GM18951 (cell line): Measurements from ENCODE around the gene EHMT1.
"Not testable (repeated sequence)": the region's sequence is repeated elsewhere in the genome, so short reads cannot be mapped to it uniquely, and the experiment has no call there.

Experiments used
- POLR2A ChIP-seq: IDR thresholded peaks from 4 replicates; pipeline ENCODE4 v1.6.1; 2011; ENCODE audit warnings: mild to moderate bottlenecking; ENCODE audit not compliant: insufficient read length, insufficient read depth; ENCODE audit errors: extremely low read depth
- in situ Hi-C: fragments of 300-500 bp; cut with MboI; formaldehyde crosslinking; loops from one replicate; pipeline ENCODE4 v1.12.0; 2022; ENCODE audit warnings: low sequenced_read_pairs, mixed read lengths, inconsistent platforms; ENCODE audit not compliant: unreplicated experiment

The EHMT1 gene

DNA sequence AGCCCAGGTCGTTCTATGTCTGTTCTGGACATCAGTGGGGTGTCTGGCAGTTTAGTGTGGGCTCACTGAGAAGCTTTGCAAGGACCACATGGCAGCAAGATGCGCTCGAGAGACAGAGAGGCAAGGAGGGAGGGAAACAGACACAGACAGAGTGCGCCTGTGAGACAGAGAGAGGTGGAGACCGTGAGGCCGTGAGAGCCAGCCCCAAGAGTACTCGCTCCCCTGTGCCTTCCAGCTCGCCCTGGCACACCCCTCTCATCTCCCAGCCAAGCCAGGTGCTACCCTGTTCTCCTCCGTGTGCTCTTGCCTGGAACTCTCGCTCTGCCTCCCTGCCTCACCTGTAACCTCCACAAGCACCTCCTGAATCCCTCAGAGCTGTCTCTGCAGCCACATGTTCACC, 106.8 kb downstream of the EHMT1 start:
- no peak for TF ChIP-seq POLR2A

DNA sequence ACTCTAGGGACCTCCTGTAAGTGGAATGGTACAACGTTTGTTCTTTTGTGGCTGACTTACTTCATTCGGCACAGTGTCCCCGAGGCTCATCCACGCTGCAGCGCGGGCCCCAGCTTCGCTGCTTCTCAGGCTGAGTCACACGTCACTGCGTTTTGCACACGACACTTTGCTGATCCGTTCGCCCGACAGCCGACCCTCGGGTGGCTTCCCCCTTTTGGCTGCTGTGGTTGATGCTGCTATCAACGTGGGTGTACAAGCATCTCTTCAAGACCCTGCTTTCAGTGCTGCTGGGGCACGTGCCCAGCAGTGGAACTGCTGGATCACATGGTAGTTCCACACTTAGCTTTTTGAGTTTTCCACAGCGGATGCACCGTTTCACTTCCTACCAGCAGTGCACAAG, 107.5 kb downstream of the EHMT1 start:
- in situ Hi-C loops, result not testable (repeated sequence)

More for the DNA sequence above, 106.8 kb downstream of the EHMT1 start:
- in situ Hi-C loops, result no loop called here

DNA sequence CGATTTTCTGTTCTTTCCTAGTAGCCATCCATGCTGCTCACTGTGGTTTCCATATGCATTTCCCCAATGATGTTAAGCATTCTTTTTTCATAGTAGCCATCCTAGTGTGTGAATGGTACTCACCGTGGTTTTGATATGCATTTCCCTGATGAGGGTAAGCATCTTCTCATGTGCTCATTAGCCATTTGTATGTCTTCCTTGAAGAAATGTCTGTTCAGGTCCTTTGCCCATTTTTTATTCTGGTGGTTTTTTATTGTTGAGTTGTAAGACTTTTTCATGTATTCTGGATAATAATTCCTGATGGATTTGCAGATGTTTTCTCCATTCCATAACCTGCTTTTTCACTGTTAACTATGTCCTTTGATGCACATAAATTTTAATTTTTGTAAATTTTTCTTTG, 108.0 kb downstream of the EHMT1 start:
- no peak for TF ChIP-seq POLR2A
- in situ Hi-C loops, result no loop called here

DNA sequence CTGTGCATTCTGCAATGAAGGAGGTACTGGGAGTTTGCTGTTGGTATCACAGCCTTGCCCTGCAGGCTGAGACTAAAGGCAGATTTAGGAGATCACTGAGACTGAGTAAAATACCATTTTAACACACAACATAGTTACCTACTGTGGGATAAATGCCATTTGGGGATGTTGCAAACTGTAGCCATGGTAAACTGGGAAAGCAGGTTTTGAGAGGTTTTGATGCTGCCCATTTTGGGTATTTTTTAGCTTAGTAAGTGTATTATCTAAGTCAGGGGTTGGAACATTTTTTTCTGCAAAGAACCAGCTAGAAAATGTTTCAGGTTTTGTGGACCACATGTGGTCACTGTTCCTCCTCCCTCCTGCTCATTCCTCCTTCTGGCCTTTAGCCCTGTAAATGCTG, 108.9 kb downstream of the EHMT1 start:
- TF ChIP-seq POLR2A, result no peak
- in situ Hi-C loops, result no loop called here

DNA sequence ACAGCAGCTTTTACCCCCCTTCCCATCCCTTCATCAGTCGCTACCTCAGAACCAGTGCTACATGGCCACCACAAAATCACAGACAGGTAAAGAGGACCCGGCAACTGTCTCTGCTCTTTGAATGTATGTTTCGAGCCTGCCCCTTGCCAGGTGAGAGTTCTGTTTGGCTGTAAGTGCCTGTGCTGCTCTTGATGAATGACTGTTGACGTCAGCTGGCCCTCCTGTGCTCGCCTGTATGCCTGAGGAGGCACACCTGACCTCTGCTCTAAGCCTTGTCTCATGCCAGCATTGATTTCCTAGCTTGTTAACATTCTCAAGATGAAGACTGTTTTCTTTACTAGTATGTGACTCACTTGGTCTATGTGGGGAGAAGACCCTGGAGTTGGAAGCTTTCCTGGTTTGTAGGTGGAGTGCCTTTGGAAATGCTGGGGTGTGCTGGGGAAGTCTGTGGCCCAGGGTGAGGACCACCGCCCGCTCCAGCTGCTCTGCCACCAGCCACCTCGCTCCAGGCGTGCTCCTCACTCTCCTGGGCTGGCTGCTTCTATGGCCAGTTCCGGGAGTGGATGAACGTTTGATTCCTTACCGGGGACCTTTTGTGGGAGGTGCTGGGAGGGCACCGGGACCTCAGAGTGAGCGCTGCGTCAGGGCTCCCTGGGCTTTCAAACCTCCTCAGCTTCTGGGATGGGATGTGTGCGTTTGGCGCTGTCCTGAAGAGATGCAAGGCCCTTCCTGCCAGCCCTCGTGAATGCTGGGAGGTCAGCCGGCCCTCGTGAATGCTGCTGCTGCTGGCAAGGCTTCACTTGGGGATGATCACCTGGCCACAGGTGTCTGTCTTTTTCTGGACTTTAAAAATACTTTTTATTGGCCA, 109.9 kb downstream of the EHMT1 start:
- TF ChIP-seq POLR2A, result no peak

DNA sequence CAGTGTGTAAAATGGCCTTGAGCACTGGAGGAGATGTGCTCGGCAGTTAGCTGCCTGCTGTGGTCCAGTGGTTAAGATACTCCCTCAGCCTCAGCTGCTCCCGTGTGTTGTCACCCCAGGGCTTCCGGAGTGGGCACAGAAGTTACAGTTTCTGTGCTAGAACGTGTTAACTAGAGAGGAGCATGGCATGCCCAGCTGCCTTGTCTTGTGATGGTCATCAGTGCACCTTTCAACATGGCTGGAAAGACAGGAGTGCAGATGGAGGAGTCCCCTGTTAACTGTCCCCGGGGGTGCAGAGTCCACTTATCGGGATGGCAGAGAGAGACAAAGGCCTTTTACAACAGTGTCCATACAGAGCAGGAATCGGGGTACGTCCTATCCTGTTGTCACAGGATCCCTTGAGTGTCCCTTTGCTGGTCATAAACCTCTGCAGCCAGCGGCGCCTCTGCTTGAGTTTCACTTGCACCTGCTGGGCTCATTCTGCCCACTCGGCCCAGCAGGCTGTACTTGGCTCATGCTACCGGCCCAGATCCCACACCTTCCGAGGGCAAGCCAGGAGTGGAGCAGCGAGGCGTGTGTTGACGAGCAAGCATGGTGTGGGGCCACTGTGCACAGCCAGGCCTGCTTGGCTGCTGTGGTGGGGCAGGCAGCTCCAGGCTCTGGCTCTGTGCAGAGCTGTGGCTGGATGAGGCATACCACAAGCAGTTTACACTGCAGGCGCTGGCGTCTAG, 112.6 kb downstream of the EHMT1 start:
- in situ Hi-C loops, result no loop called here
- no peak for TF ChIP-seq POLR2A

More for the DNA sequence above, 109.9 kb downstream of the EHMT1 start:
- in situ Hi-C loops, result no loop called here

DNA sequence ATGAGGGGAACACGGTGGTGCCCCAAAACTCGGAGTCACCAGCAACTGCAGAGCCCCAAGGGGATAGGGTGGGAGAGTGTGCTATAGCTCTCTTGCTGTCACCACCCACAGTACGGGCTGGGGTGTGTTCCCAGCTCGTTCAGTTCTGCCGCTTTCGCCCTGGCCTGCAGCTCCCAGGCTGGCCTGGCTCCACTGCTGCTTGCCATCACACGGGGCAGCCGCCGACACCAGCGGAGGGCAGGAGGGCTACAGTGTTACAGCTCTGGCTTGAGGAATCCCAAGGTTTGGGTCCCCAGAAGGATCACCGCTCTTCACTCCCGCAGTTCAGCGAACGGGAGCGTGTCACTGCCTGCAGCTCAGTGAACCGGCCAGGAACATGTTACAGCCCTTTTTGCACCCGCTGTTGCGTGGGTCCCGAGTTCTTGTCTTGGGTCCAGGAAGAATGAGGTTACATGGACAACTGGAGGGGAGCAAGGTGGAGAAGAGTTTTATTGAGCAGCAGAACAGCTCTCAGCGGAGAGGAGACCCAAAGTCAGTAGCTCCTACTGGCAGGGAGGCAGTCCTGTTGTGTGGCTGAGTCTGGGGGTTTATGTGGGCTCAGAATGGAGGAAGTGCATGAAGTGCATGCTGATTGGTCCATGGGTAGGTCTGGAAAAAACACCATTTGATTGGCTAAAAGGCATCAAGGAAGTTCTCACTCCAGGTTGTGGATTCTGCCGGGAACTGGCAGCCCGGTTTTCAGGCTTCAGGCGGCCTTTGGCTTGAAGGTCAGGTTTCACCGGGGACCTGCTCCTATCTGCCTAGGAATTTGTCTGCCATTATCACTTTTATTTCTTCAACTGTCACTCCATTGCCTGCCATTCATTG, 113.4 kb downstream of the EHMT1 start:
- in situ Hi-C loops, result no loop called here
- no peak for TF ChIP-seq POLR2A

DNA sequence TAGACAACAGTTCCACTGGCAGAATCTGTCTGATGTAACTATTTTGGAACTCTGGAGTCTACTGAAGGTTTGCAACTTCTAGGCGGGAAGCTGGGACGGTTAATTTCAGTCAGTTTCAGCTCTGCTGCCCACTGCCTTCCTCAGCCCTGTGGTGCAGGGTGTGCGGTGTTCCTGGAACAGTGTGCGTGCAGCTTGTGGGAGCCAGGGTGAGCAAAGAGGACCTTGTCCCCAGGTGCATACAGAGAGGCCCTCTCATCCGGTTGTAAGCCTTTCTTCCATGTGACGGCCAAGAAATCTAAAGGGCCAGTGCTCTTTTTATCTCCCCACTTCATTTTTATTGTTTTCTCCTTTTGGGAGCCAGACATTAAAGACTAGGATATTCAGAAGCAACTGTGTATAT, 114.6 kb downstream of the EHMT1 start:
- no peak for TF ChIP-seq POLR2A
- in situ Hi-C loops, result no loop called here

DNA sequence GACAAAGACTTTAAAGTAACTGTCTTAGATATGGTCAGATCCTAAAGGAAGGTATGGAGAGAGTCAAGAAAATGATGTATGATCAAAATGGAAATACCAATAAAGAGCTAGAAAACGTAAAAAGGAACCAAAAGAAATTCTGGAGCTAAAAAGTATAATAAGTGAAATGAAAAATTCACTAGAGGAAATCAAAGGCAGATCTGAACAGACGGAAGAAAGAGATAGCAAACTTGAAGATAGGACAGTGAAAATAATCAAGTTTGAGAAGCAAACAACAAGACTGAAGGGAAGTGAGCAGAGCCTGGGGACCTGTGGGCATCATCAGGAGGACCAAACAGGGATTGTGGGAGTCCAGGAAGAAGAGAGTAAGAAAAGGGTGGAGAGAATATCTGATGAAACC, 115.4 kb downstream of the EHMT1 start:
- in situ Hi-C loops, result no loop called here
- no peak for TF ChIP-seq POLR2A

DNA sequence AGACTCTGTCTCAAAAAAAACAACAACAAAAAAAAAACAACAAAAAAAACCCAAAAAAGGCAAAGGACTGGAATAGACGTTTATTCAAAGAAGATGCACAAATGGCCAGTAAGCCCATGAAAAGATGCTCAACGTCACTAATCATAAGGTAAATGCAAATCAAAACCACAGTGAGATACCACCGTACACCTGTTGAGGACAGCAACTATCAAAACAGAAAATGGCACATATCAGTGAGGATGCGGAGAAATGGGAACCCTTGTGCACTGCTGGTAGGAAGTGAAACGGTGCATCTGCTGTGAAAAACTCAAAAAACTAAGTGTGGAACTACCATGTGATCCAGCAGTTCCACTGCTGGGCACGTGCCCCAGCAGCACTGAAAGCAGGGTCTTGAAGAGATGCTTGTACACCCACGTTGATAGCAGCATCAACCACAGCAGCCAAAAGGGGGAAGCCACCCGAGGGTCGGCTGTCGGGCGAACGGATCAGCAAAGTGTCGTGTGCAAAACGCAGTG, 119.4 kb downstream of the EHMT1 start:
- peak; percentile 17 for TF ChIP-seq POLR2A
- in situ Hi-C loops, result not testable (repeated sequence)

DNA sequence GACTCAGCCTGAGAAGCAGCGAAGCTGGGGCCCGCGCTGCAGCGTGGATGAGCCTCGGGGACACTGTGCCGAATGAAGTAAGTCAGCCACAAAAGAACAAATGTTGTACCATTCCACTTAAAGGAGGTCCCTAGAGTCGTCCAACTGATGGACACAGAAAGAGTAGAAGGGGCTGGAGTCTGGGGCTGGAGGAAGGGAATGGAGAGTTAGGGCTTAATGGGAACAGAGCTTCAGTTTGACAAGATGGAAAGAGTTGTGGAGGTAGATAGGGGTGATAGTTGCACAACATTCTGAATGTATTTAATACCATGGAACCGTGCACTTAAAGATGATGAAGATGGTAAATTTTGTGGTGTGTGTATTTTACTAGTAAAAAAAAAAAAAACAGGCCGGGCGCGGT, 119.9 kb downstream of the EHMT1 start:
- in situ Hi-C loops, result no loop called here
- TF ChIP-seq POLR2A, result no peak

DNA sequence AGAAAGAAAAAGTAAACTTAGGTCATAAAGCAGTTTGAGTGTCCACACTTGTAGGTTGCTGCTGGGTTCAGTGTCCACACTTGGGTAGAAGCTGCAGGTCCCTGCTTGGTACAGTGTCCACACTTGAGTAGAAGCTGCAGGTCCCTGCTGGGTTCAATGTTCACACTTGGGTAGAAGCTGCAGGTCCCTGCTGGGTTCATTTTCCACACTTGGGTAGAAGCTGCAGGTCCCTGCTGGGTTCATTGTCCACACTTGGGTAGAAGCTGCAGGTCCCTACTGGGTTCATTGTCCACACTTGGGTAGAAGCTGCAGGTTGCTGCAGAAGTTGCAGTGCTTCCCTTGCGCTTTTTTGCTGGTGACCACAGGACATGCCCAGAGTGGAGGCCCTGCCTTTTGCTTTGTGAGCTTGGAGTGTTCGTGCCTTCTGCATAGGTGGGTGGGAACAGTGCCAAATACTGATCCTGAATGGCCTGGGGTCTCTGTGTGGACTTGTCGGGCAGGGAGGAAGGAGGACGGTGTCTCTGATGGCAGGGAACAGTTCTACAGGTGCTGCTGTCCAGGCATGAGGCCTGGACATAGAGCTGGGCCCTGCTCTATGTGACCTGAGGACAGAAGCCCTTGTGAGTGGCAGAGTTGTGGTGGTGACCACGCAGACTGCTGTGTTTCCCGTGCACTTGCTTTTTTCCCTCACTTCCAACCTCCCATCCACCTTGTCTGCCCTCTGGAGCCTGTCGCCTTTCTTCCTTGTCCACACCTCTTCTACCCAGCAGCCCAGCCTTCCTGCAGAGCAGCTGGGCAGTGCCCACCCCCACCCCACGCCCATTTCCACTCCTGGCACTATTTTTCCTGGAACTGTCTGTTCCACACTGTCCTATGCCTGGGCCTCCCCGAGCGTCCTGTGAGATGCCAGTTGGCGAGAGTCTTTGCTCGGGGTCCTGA, 120.8 kb downstream of the EHMT1 start:
- peak; percentile 16 for TF ChIP-seq POLR2A
- in situ Hi-C loops, result no loop called here
